Measurements from ENCODE around the gene SOX1.

SOX1 gene

DNA sequence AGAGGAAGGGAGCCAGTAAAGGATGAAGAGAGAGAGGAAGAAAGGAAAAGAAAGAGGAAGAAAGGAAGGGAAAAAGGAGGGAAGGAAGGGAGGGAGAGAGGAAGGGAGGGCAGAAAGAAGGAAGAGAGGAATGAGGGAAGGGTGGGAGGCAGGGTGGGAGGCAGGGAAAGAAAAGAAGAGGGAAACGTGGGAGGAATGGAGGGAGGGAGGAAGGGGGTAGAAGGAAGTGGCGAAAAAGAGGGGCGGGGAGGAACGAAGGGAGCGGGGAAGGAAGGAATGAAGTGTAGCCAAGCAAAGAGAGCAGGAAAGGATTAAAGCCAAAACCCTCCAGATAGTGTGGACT is 53.1 kb downstream of the SOX1 start:
- H3K36me3 ChIP-seq = no peaks in the 10 kb centered on the region
- no peak for TF ChIP-seq CTCF (IDR thresholded peaks at IDR 0.05; ENCODE audit: low read depth, low read length)
- peaks cover 68% of the 10 kb centered on the region for H3K27me3 ChIP-seq

More for the DNA sequence above, 53.1 kb downstream of the SOX1 start:
- Histone ChIP-seq H3K9me3 (no peaks in the 10 kb centered on the region), H3K4me1 (no peaks in the 10 kb centered on the region), H3K4me3 (ENCODE audit: low read depth, low read length) (no peak overlapping the region)
- no peak for DNase-seq
